Bronchial epithelial cell (primary cell): ENCODE measurements around the gene SCLY. TPM values are rescaled to one million over a fixed set of nuclear protein-coding genes. Genes with fewer than 3 reads are reported as not detected.

Source experiments
- DNase-seq: peaks from one replicate; pipeline ENCODE4 v3.0.0-alpha.2; 2010; ENCODE audit warnings: low read depth
- FAIRE-seq: peaks from 2 replicates; lab custom pipeline; 2011; peaks lifted over from hg19 to GRCh38; lab: Jason Lieb, UNC
- H3K27me3 ChIP-seq: 2 replicates; pipeline ENCODE4 v1.5.1; 2011; ENCODE audit warnings: low read length; ENCODE audit not compliant: control insufficient read depth, insufficient read depth
- H3K36me3 ChIP-seq: 2 replicates; pipeline ENCODE4 v1.5.1; 2011; ENCODE audit warnings: low read length; ENCODE audit not compliant: control insufficient read depth, insufficient read depth
- H3K4me3 ChIP-seq: 2 replicates; pipeline ENCODE4 v1.5.1; 2011; ENCODE audit warnings: mild to moderate bottlenecking, low read depth, low read length, control low read depth
- total RNA-seq: library from RNA; depleted of rRNA; stranded (reverse); fragments of >200 nt; gene quantifications from 2 replicates; pipeline ENCODE4 v1.2.1, GENCODE V29; 2014
- TF ChIP-seq, protein P1 (sequence below): IDR thresholded peaks from 2 replicates; pipeline ENCODE4 v1.5.1; 2011; ENCODE audit warnings: mild to moderate bottlenecking, moderate library complexity, low read length, control low read depth, inconsistent platforms; ENCODE audit not compliant: insufficient read depth, severe bottlenecking

SCLY gene
- total RNA-seq, 1 donor from 2014 or later: 12.6 TPM

GRCh38 chr2:238060096-238060541 lies 682 bp upstream of the SCLY start:
- no peak for FAIRE-seq
- H3K36me3 ChIP-seq: no peaks in the 10 kb centered on the region
- TF ChIP-seq, protein P1, sequence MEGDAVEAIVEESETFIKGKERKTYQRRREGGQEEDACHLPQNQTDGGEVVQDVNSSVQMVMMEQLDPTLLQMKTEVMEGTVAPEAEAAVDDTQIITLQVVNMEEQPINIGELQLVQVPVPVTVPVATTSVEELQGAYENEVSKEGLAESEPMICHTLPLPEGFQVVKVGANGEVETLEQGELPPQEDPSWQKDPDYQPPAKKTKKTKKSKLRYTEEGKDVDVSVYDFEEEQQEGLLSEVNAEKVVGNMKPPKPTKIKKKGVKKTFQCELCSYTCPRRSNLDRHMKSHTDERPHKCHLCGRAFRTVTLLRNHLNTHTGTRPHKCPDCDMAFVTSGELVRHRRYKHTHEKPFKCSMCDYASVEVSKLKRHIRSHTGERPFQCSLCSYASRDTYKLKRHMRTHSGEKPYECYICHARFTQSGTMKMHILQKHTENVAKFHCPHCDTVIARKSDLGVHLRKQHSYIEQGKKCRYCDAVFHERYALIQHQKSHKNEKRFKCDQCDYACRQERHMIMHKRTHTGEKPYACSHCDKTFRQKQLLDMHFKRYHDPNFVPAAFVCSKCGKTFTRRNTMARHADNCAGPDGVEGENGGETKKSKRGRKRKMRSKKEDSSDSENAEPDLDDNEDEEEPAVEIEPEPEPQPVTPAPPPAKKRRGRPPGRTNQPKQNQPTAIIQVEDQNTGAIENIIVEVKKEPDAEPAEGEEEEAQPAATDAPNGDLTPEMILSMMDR: no peak
- no peaks in the 10 kb centered on the region for H3K27me3 ChIP-seq
- DNase-seq: no peak
- peak overlapping the region; percentile 52 for H3K4me3 ChIP-seq

GRCh38 chr2:238061315-238062202 lies 758 bp downstream of the SCLY start:
- peak overlapping the region; percentile 70 for H3K4me3 ChIP-seq
- TF ChIP-seq, protein P1: no peak
- no peak for FAIRE-seq
- H3K36me3 ChIP-seq: no peaks in the 10 kb centered on the region
- DNase-seq: peak; percentile 33
- no peaks in the 10 kb centered on the region for H3K27me3 ChIP-seq

- H3K27me3 ChIP-seq: no peaks in the 10 kb centered on the region
- no peak overlapping the region for H3K4me3 ChIP-seq
- TF ChIP-seq, protein P1: no peak
- FAIRE-seq (no peak), DNase-seq (no peak)
- H3K36me3 ChIP-seq: peaks cover 4% of the 10 kb centered on the region
These were observed 2.8 kb downstream of the SCLY start for GRCh38 chr2:238063414-238064189.

DNA sequence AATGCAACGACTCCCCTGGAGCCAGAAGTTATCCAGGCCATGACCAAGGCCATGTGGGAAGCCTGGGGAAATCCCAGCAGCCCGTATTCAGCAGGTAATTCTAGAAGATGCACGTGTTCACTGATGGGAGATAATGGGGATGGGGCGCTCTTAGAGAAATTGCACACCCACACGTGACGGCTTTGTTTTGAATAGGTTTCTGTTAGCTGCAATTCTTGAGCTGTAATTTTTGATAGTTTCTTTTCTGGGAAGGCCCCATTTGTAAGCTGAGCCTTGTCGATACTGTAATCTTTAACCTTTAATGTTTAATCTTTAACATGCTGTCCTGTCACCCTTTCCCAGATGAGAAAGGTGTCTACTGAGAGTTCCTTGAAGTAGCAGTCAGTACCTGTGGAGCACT lies 3.6 kb downstream of the SCLY start:
- TF ChIP-seq, protein P1: no peak
- FAIRE-seq (no peak), DNase-seq (no peak)
- Histone ChIP-seq H3K4me3 (no peak overlapping the region), H3K27me3 (no peaks in the 10 kb centered on the region), H3K36me3 (peaks cover 6% of the 10 kb centered on the region)

DNA sequence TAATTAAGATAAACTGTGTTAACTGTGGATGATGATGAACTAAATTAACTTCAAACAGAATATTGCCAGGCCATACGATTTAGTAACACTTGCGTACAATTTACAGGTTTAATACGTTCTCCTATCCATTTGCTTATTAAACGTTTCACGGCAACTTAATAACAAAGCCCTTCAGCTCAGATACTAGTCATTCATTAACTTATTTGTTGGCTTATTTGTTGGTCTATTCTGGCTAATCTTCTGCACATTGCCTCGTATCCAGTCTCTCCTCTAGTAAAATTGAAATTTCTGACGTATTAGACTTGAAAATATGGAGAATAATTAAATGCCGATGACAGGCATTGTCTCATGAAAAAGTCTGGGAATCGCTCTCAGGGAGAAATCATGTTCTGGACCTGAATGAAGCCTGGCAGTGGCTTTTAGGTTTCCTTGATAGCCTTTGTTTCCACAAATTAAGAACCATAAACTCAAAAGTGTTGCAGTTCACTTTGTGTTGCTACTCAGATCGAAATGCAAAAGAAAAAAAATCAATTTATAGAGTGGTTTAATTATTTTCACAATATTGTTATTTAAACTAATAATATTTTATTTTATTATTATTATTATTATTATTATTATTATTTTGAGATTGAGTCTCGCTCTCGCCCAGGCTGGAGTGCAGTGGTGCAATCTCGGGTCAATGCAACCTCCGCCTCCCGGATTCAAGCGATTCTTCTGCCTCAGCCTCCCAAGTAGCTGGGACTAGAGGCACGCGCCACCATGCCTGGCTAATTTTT lies 4.5 kb downstream of the SCLY start:
- FAIRE-seq (no peak), DNase-seq (no peak)
- Histone ChIP-seq H3K27me3 (no peaks in the 10 kb centered on the region), H3K4me3 (no peak overlapping the region), H3K36me3 (peaks cover 10% of the 10 kb centered on the region)
- TF ChIP-seq, protein P1: no peak
